Measurements from ENCODE around the gene SPNS2.

Gene SPNS2

DNA sequence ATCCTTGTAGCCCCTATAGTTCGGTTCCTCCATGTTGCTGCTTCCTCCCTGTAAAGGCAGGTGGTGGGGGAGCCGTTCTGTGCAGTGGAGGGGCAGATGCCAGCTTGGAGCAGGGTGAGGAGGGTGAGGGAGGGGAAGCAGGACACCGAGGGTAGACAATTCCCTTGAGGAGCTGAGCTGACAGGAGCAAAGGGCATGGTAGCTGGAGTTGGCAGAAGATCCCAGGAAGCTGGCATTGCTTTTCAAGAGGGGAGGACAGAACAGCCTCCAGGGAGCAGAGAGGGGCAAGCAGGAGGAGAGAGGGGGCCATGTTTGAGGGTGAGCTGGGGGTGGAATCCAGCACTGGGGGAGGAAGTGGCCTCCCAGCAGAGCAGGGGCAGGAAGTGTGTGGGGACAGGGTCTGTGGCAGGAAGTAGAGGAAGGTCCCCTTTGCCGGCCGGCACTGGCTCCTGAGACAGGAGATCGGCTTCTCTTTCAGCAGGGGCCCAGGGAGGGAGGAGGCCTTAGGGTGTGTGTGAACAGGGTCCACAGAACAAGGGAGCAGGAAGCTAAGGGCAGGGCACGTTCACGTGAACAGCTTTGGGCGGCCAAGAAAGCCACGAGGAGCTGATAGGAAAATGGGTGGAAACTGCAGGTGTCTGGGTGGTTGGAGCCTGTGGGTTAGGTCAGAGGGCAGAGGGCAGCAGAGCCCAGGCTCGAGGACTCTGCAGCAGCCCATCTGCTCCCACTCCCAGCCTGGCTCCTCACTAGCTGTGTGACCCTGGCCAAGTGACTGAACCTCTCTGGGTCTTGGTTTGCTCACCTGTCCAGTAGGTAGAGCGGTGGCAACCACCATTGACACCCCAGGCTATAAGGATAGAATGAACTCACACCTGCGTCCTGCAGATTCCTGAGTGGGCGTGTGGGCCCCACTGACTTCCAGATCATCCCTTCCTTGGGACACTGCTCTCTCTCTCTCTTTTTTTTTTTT lies 17.5 kb upstream of the SPNS2 start:
- peak in 1 of 3 experiments; percentile 31 for DNase-seq (ENCODE audit: low read depth in 3 of 3)

DNA sequence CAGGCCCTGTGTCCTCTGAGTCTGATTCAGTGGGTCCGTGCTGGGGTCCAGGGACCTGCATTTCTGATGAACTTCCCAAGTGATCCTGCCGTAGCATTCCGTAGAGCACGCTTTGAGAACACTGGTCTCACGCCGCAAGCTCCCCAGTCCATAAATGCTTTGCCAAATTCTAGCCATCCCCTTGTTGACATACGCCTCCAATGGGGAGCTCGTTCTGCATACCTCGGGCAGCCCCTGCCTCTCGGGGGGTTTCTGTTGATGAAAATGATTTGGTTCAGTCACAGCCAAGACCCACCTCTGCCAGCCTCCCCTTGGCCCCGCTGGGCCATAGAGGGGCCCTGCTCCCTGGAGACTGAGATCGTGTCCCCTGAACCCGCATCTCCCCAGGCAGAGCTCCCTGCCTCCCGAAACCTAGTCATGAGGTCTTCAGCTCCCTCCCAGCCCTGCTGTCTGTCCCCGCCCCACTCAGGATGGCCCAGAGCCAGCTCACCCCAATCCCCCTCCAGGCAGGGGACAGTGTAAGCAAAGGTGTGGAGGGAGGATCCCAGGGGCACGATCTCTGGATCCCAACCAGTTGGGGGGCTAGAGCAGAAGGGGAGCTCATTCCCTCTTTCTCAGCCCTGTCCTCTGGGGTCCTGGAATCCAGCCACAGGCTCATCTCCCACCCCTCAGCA lies 16.2 kb upstream of the SPNS2 start:
- no peak for DNase-seq (ENCODE audit: low read depth in 3 of 3)

DNA sequence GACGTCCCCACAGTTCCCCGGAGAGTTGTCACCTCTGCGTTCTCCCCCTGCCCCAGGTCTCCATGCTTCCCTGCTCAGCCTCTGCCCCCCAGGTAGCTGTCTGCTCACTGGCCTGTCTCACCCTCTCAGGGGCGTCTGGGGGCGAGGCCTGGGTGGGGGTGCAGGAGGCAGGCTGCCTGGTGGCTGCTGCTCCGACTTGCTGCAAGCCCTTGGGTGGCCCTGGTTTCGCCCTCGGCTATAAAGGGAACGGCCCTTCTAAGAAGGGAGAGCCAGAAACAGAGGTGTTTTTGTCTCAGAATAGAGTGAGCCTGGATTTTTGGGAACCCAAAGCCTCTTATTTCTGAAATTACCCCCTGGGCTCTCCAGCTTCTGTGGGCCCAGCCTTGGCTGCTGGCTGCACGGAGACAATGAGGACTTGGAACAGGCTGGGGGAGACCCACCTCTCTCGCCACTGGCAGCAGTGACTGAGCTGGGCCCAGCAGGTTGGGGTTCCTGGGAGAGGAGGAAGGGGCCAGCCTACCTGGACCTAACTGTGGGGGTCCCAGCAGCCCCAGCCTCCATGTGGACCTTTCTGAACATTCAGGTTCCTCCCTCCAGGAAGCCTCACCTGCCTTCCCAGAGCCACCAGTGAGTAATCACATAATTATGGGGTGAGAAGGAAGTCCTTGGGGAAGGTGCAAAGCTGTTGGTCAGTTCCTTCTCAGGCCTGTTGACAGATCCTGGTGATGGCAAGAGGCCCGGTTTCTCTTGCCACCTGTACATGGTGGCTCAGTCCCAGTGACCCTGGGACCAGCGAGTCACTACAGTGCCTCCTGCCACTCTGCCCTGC lies 15.5 kb upstream of the SPNS2 start:
- DNase-seq (ENCODE audit: low read depth in 3 of 3): no peak

DNA sequence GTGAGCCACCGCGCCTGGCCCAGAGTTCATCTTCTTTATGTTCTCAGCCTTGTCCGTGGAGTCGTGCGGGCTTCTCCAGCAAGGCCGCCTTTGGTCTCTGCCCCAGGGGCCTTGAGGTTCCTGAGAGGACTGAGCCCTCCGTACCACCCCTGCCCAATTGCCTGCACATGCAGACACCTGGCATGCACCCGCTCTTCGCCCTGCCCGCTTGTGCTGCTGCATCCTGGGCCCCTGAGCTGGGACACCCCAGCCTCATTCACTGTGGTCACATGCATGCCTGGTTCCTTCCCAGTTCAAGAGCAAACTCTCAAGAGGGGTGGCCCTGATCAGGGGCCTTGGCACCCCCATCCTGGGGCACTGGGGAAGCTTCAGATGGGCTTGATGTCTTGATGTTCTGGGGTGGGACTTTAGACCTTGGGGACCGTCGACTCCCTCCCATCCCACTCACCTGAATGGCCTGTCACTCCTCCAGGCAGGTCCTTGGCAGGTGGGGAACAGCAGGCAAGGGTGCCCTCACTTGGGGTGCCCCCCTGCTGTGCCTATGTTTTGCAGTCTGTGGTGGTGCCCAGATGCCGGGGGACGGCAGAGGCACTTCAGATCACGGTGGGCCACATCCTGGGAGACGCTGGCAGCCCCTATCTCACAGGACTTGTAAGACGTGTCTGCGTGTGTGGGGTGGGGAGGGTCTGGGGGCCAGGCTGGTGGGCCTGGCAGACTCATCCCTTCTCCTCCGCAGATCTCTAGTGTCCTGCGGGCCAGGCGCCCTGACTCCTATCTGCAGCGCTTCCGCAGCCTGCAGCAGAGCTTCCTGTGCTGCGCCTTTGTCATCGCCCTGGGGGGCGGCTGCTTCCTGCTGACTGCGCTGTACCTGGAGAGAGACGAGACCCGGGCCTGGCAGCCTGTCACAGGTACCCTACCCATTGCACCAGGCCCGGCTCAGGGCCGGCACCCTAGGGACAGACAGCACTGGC lies 12.7 kb upstream of the SPNS2 start:
- peak in 2 of 3 experiments; percentile 28 to 61 for DNase-seq (ENCODE audit: low read depth in 3 of 3)

DNA sequence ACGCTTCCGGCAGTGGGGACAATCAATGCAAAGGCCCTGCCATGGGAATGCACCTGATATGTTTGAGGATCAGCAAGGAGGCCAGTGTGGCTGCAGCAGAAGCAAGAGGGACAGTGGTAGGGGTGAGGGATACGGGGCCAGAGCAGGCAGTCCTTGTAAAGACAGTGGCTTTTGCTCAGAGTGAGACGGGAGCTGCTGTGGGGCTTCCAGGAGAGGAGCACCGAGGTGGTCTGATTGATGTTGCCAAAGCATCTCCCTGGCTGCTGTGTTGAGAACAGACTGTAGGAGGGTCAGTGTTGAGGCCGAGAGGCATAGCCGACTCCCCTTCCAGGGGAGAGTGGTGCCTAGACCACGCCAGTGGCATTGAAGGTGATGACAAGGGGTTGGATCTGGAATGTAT lies 11.4 kb upstream of the SPNS2 start:
- no peak for DNase-seq (ENCODE audit: low read depth in 3 of 3)

DNA sequence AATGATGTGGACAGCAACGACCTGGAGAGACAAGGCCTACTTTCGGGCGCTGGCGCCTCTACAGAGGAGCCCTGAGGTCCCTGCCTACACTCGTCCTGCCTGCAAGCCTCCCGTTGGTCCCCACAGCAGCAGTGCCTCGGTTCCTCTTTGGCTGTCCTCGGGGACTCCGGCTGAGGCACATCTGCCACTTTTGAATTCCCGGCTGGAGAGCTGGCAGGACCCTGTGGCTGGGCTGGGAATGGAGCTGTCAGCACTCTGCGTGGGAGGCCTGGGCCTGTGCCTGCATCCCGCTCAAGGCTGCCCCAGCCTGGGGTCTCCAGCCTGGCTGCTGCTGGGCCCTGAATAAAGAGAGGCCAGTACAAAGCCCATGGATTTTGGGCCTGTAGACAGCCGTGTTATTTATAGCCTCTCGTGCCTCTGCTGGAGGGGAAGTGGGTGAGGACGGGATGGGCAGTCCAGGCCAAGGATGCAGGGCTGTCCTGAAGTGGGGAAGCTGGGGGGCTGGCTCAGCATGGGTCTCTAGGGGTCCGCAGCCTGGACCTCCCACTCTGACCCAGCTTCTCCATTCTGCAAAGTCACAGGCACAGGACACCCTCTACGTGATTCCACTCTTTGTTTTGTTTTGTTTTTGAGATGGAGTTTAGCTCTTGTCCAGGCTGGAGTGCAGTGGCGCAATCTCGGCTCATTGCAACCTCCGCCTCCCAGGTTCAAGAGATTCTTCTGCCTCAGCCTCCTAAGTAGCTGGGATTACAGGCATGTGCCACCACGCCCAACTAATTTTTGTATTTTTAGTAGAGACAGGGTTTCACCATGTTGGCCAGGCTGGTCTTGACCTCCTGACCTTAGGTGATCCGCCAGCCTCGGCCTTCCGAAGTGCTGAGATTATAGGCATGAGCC lies 10.6 kb upstream of the SPNS2 start:
- no peak for DNase-seq (ENCODE audit: low read depth in 3 of 3)

DNA sequence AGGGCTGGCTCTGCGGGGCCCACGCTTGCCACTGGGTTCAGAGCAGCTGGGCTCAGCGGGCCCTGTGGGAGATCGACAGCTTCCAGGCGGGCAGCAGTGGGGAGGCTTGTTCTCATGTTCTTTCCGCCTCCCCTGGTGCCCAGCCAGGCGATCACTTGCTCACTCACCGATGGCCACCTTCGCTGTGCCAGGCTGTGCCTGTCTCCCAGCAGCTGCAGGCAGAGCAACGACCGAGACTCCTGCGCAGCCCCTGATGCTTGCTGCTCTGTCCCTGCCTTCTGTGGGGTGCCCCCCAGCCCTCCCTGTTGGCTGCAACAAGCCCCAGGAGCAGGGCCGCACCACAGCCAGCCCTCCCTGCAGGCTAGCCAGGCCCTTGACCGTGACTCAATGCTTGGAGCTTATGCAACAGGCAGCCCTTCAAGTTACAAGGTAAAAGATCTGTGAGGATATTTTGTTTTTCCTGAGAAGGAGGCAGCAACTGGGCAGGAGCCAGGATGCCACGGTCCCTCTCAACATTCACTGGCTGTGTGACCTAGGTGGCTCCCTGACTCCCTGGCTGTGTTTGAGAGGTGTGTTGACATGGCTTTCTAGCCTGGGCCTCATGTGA lies 9.6 kb upstream of the SPNS2 start:
- DNase-seq (ENCODE audit: low read depth in 3 of 3): no peak

DNA sequence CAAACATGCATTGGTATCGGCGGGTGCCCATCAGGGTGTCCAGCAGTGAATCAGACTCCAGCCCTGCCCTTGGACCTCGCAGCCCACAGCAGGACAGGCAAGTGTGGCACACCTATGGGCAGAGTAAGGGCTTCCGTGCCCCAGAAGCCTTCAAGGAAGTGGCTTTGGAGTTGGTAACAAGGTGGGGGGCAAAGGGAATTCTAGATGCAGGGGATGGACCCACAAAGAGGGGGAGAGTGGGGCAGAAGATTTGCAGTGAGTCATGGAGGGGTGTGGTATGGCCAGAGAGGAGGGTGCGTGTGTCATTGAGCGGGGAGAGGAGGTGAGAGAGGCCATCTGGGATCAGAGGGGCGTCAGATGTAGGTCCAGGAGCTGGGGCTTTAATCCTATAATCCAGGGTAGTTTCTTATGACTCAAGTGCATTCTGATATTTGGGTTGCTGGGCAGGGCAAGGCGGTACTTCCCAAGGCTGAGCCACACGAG lies 8.5 kb upstream of the SPNS2 start:
- no peak for DNase-seq (ENCODE audit: low read depth in 3 of 3)

DNA sequence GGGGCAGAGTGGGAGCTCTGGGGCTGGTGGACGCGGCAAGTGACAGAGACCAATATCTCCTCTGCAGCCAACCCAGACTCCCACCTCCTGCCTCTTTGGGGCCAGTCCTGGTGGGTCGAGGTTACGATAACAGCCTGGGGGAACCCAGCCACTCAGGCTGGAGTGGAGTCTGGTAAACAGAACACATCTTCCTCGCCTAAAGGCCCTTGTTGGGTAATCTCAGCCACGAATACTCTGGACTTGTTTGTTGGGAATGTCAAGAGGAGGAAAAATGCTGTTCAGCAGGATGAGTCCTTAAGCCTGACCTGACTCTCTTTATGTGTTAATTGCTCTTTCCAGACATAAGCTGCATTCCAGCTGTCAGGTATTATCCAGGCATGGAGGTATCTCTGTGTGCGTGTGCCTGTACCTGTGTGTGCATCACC lies 8.0 kb upstream of the SPNS2 start:
- no peak for DNase-seq (ENCODE audit: low read depth in 3 of 3)

DNA sequence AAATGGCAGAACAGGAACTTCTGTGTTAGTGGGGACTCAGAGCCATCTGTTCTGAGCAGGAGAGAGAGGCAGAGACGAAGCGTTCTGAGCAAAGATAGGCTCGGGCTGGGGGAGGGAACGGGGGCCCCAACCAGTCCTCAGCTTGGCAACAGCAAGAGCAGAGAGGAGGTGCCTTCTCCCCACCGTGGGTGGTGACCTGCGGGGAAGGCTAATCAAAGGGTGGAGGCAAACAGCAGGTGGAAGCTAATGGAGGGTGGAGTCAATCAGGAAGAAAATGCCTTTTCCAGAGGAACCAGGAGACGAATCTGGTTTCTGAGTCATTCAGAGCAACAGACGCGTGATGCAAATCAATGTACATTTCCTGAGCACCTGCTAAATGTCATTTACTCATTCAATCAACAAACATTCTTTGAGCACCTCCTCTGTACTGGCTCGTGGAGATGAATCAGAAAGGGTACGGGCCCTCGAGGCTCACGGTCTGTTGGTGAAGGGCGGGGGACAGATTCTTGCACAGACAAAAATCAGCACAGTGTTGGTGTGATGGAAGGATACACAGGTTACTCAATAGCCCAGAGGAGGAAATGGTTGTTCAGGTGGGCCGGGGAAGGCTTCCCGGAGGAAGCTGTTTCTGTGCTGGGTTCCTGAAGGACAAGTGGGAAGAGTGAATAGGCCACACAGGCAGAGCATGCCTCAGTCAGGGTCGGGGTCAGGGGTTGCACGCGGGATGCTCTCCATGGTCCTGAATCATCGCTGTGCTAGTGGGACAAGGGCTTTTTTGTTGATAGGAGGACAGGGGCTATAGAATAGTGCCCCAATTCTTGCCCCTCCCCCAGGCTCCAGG lies 5.7 kb upstream of the SPNS2 start:
- DNase-seq (ENCODE audit: low read depth in 3 of 3): no peak

DNA sequence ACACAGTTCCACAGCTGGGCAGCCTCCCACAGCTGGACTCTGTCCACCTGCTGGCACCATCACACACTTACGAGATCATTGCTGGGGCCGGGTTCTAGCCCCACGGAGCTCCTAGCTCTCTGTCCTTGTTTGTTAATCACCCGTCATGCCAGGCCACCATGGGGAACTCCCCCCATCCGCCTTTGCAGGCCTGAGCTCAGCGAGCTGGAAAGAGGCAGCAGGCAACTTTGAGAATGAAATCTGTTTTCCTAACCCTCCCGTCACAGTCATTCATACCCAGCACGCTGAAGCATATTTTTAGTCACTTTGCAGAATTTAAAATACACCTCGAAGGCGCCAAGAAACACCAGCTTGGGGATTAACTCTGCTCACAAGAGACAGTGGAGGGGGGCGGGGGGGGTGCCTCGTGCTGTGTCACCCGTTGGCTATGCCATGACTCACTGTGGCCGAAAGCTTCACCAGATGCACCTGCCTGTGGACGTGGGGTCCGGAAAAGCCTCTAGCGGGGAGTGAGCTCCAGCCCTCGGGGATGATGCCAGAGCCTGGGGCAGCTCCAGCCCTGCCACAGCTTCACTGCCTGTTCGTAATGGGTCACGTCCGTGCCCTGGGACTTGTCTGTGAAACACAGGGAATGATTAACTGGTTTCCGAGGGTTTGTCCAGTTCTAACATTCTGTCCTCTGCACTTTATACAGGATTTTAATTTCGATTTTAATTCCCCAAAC lies 1.4 kb upstream of the SPNS2 start:
- DNase-seq (ENCODE audit: low read depth in 3 of 3): no peak

DNA sequence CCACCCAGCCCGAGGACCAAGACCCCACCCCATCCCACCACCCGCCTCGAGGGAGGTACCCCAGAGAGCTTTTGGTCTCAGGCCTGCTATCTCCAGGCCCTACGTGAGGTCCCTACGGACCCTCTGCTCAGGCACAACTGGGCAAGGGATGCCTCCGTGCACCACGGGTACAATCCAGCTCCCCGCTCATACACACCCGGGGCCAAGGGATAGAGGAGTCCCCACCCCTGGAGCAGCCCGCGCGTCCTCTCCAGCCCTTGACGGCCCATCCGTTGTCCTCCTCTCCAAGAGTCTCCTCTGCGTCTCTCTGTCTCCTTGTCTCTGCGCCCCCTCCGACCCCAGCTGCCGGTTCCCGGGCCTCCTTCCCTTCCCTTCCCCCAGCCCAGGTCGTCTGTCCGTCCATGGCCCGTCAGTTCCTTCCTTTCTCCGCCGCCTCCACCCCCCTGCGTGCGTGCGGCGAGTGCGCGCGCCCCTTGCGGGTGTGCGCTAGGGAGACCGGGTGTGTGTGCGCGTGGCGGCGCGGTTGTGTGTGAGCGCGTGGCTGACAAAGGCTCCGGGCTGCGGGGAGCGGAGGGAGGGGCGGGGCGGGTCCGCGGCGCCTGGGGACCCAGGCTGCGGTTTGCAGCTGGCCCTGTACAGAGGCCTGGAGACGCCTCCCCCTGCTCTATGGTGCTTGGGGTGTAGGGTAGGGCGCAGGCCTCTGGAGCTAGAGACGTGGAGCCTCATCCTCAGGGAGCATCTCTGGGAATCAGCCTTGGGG lies 930 bp downstream of the SPNS2 start:
- no peak for DNase-seq (ENCODE audit: low read depth in 3 of 3)

DNA sequence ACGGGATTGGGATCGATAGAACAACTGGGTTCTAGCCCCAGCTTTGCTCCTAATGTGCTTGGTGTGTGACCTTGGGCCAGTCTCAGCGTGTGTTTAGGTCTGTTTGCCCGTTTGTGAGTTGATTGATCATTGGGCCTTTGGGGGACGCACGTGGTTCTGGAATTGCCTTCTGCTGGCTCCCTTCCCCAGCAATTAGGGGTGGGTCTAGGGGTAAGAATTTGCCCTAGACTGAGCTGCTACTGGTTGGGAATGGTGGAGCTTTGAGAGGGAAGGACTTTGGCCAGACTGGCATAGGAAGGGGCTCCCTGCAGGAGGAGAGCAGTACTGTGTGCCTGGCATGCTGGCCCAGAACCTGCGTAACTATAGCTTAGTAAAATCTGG lies 1.5 kb downstream of the SPNS2 start:
- DNase-seq (ENCODE audit: low read depth in 3 of 3): no peak

DNA sequence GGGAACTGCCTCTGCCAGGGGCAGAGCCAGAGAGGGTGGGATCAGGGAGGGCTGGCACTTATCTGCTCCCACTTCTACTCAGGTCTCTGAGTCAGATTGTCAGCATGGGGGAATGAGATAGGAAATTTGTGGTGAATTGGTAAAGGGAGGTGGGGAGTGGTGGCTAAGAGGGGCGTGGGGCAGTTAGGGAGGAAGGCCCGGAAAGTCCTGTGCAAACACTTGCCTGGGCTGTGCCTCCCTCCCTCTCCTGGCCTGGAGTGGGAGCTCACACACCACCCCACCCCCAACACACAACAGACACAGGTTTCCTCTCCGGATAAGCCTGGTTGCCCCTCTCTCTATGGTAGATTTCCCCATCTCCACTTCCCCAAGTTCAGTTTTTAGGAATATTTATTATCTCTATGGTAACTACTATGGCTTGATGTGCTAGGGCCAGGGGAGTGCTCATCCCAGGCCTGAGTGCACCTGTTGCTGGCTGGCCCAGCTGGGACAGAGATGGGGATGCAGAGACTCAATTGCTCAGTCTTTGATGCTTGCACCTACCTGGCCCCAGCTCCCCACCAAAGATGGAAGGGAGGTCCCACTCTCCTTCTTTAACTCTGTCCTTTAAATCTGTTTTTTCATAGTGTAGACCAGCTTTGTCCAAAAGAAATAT lies 2.7 kb downstream of the SPNS2 start:
- no peak for DNase-seq (ENCODE audit: low read depth in 3 of 3)

DNA sequence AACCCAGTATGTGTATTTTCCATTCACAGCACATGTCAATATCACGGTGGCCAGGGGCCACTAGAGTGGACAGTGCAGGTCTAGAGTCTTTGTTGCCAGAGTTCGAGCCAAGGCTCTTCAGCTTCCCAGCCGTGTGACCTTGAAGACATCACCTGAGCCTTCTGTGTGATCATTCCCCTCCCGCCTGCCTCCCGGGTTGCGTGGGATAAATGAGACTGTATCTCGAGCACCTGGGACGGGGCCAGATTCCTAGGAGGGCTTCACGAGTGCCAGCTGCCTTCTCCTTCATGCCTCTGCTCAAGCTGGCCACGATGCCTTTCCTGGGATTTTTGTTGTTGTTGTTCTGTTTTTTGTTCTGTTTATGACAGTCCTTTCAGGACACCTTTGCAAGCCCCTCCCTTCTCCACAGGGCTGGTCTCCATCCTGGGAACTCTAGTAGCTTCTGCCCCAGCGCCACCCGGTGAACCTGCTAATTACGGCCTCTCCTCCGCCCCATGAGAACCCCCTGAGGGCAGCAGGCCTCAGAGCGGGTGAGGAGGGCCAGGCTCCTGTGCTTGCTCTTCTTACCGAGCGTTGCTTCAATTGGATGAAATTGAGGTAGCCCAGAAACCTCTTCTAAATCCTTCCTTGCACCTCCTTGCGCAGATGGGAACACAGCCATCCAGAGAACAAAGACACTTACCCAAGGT lies 3.9 kb downstream of the SPNS2 start:
- no peak for DNase-seq (ENCODE audit: low read depth in 3 of 3)

Data from stimulated activated CD4-positive, alpha-beta T cell treated with anti-CD3 and anti-CD28 coated beads, TNF-alpha, amount 100 ng/mL, for 24 hours (primary cell).